GM12878 (cell line): ENCODE data around the gene COTL1. TPM values are rescaled to one million over a fixed set of nuclear protein-coding genes. Genes with fewer than 3 reads are reported as not detected.

ENCODE experiments used
- ATAC-seq: fragments of 200-7000 bp; cut with Tn5 transposase; 3 replicates; pipeline ENCODE4 v1.9.1; 2020; ENCODE audit warnings: mild to moderate bottlenecking, moderate library complexity
- BruUV-seq: library from RNA; stranded (reverse); fragments of 400-500 nt; replicated peaks from 2 replicates; lab custom pipeline; 2021; lab: Mats Ljungman, UMichigan
- CTCF ChIA-PET: fragments of 300-600 bp; sonication (Branson Sonifier 250); formaldehyde crosslinking; extraction: SDS; loops from one replicate; lab custom pipeline; 2021; ENCODE audit warnings: inconsistent platforms; lab: Yijun Ruan, JAX
- POLR2A ChIA-PET: fragments of 350-600 bp; formaldehyde crosslinking; extraction: SDS; loops from one replicate; lab custom pipeline; 2021; ENCODE audit warnings: inconsistent platforms; lab: Charles Lee
- RAD21 ChIA-PET: fragments of 300-600 bp; sonication (Branson Sonifier 250); formaldehyde crosslinking; loops from one replicate; lab custom pipeline; 2023; ENCODE audit warnings: antibody characterized with exemption; ENCODE audit not compliant: unreplicated experiment; lab: Charles Lee
- SMC1A ChIA-PET: fragments of 300-600 bp; sonication (Branson Sonifier 250); formaldehyde crosslinking; loops from one replicate; lab custom pipeline; 2023; ENCODE audit not compliant: unreplicated experiment, uncharacterized antibody; lab: Charles Lee
- DNase-seq: peaks from one replicate; pipeline ENCODE4 v3.0.0-alpha.2; 2011; ENCODE audit warnings: low read depth, low spot score
- FAIRE-seq: peaks from 3 replicates; lab custom pipeline; 2011; peaks lifted over from hg19 to GRCh38; lab: Jason Lieb, UNC
- H2AFZ ChIP-seq: 2 replicates; pipeline ENCODE4 v1.6.0; 2011; ENCODE audit warnings: low read depth, low read length, control low read depth; ENCODE audit not compliant: control insufficient read depth
- H3K27ac ChIP-seq: 2 replicates; pipeline ENCODE4 v1.5.1; 2011; ENCODE audit warnings: control low read depth; ENCODE audit not compliant: control insufficient read depth, insufficient read depth
- H3K27me3 ChIP-seq, 2 experiments: replicated peaks in 1 of 2; 2 replicates each; pipeline versions ENCODE4 v1.6.0 to v1.6.1; 2011; ENCODE audit warnings: low read length in 1 of 2; ENCODE audit not compliant: control insufficient read depth in 2 of 2, insufficient read depth in 2 of 2
- H3K36me3 ChIP-seq, 2 experiments: 2 replicates each; pipeline ENCODE4 v1.5.1; 2011; ENCODE audit warnings: low read length in 1 of 2; ENCODE audit not compliant: control insufficient read depth in 2 of 2, insufficient read depth in 2 of 2
- H3K4me1 ChIP-seq: 2 replicates; pipeline ENCODE4 v1.6.1; 2011; ENCODE audit warnings: mild to moderate bottlenecking, low read length, moderate library complexity, mixed read lengths; ENCODE audit not compliant: control insufficient read depth, insufficient read depth
- H3K4me2 ChIP-seq: 2 replicates; pipeline ENCODE4 v1.6.0; 2011; ENCODE audit warnings: control low read depth; ENCODE audit not compliant: control insufficient read depth, insufficient read depth
- H3K4me3 ChIP-seq: fragments of 200-600 bp; sonication (generic); 2 replicates; pipeline ENCODE4 v1.5.1; 2016
- H3K79me2 ChIP-seq: 2 replicates; pipeline ENCODE4 v1.6.0; 2011; ENCODE audit warnings: low read length; ENCODE audit not compliant: control insufficient read depth, insufficient read depth
- H3K9ac ChIP-seq: 2 replicates; pipeline ENCODE4 v1.8.0; 2011; ENCODE audit warnings: low read length, control low read depth, mixed read lengths; ENCODE audit not compliant: control insufficient read depth, insufficient read depth
- H3K9me3 ChIP-seq: replicated peaks from 3 replicates; pipeline ENCODE4 v1.5.1; 2011; ENCODE audit warnings: mild to moderate bottlenecking, low read length; ENCODE audit not compliant: control insufficient read depth, insufficient read depth
- H4K20me1 ChIP-seq: 2 replicates; pipeline ENCODE4 v1.6.0; 2011; ENCODE audit not compliant: control insufficient read depth, insufficient read depth
- EZH2 ChIP-seq: IDR thresholded peaks from 2 replicates; pipeline ENCODE4 v1.6.1; 2012; ENCODE audit warnings: low read depth, mild to moderate bottlenecking, control low read depth, inconsistent platforms, low read length, borderline replicate concordance; ENCODE audit not compliant: control insufficient read depth
- IKZF2 ChIP-seq, 2 experiments: fragments of 450-650 bp; IDR thresholded peaks; 2 replicates each; pipeline ENCODE4 v1.6.1; 2017; ENCODE audit warnings: mild to moderate bottlenecking in 2 of 2, moderate library complexity in 2 of 2
- MEF2B ChIP-seq: fragments of 450-650 bp; IDR thresholded peaks from 2 replicates; pipeline ENCODE4 v1.6.1; 2018; ENCODE audit warnings: mild to moderate bottlenecking, moderate library complexity; ENCODE audit not compliant: partially characterized antibody, poor library complexity, severe bottlenecking
- NR2C1 ChIP-seq: fragments of 450-650 bp; IDR thresholded peaks from 2 replicates; pipeline ENCODE4 v1.6.1; 2017; ENCODE audit warnings: antibody characterized with exemption, mild to moderate bottlenecking, moderate library complexity
- NR2F1 ChIP-seq: fragments of 450-650 bp; conservative IDR thresholded peaks from 2 replicates; pipeline ENCODE4 v1.6.1; 2017; ENCODE audit warnings: mild to moderate bottlenecking
- POLR2A ChIP-seq: IDR thresholded peaks from 2 replicates; pipeline ENCODE4 v1.6.1; 2011; ENCODE audit warnings: low read depth, mild to moderate bottlenecking, low read length
- RUNX3 ChIP-seq: IDR thresholded peaks from 2 replicates; pipeline ENCODE4 v1.6.1; 2012; ENCODE audit warnings: low read length, inconsistent platforms
- STAT1 ChIP-seq: fragments of 450-650 bp; conservative IDR thresholded peaks from 2 replicates; pipeline ENCODE4 v1.6.1; 2014; ENCODE audit warnings: antibody characterized with exemption, mild to moderate bottlenecking
- ZNF24 ChIP-seq: fragments of 450-650 bp; IDR thresholded peaks from 2 replicates; pipeline ENCODE4 v1.6.1; 2017; ENCODE audit warnings: antibody characterized with exemption, mild to moderate bottlenecking
- WGBS: methylation state at CpG from one replicate; pipeline ENCODE4 v1.1.6; 2016; ENCODE audit warnings: low lambda C conversion rate; ENCODE audit not compliant: insufficient replicate concordance, insufficient coverage; ENCODE audit errors: missing lambda C conversion rate; 5-methylcytosine and 5-hydroxymethylcytosine counted together
- in situ Hi-C: fragments of 300-500 bp; cut with MboI; formaldehyde crosslinking; loops from 9 replicates; pipeline ENCODE4 v1.14.3; 2018; ENCODE audit warnings: mixed read lengths
- intact Hi-C: fragments of 100-400 bp; cut with micrococcal nuclease; formaldehyde crosslinking; loops from one replicate; pipeline ENCODE4 v1.14.2; 2022; ENCODE audit not compliant: unreplicated experiment
- polyA plus RNA-seq, 11 experiments: library from polyadenylated mRNA; depleted of rRNA in 4 of 11; unstranded in 6 of 11; stranded (reverse) in 5 of 11; fragments of >200 nt; fragmentation: Nextera tagmentation in 4 of 11; fragmentation: Illumina TruSeq in 1 of 11; extraction: Ambion mirVana in 4 of 11; extraction: Trizol in 1 of 11; gene quantifications; 1 replicate in 1 of 11; 2 replicates in 10 of 11; pipeline versions ENCODE4 v1.2.1 to v1.2.3, GENCODE V29; 2011 to 2016; ENCODE audit warnings: inconsistent platforms in 2 of 11, missing spikeins in 2 of 11, low read depth in 1 of 11
- total RNA-seq, 4 experiments: library from RNA; depleted of rRNA in 3 of 4; stranded (reverse); fragments of >200 nt in 3 of 4; fragmentation: Illumina TruSeq in 1 of 4; extraction: Trizol in 1 of 4; gene quantifications; 2 replicates each; pipeline versions ENCODE4 v1.2.1 to v1.2.3, GENCODE V29; 2013 to 2021
- TF ChIP-seq, protein P1 (sequence below): fragments of 450-650 bp; IDR thresholded peaks from 2 replicates; pipeline ENCODE4 v1.6.1; 2017; ENCODE audit warnings: mild to moderate bottlenecking
- TF ChIP-seq, protein P2 (sequence below): IDR thresholded peaks from 2 replicates; pipeline ENCODE4 v1.6.1; 2011; ENCODE audit warnings: low read depth, mild to moderate bottlenecking, low read length, moderate library complexity, borderline replicate concordance; ENCODE audit errors: extremely low read depth
- TF ChIP-seq, protein P3 (sequence below): fragments of 450-650 bp; IDR thresholded peaks from 2 replicates; pipeline ENCODE4 v1.6.1; 2018; ENCODE audit warnings: mild to moderate bottlenecking, low read depth, moderate library complexity; ENCODE audit not compliant: partially characterized antibody
- TF ChIP-seq, protein P4 (sequence below): fragments of 450-650 bp; conservative IDR thresholded peaks from 2 replicates; pipeline ENCODE4 v1.6.1; 2017; ENCODE audit warnings: mild to moderate bottlenecking, moderate library complexity
- TF ChIP-seq, protein P5 (sequence below): fragments of 450-650 bp; IDR thresholded peaks from 2 replicates; pipeline ENCODE4 v1.6.1; 2016; ENCODE audit warnings: mild to moderate bottlenecking

Gene COTL1
- total and polyA plus RNA-seq, 10 of the 15 experiments (the other 5 are each of a cell fraction or from before 2014, with no cell fraction given) = 140 to 894 (median 330) TPM

DNA sequence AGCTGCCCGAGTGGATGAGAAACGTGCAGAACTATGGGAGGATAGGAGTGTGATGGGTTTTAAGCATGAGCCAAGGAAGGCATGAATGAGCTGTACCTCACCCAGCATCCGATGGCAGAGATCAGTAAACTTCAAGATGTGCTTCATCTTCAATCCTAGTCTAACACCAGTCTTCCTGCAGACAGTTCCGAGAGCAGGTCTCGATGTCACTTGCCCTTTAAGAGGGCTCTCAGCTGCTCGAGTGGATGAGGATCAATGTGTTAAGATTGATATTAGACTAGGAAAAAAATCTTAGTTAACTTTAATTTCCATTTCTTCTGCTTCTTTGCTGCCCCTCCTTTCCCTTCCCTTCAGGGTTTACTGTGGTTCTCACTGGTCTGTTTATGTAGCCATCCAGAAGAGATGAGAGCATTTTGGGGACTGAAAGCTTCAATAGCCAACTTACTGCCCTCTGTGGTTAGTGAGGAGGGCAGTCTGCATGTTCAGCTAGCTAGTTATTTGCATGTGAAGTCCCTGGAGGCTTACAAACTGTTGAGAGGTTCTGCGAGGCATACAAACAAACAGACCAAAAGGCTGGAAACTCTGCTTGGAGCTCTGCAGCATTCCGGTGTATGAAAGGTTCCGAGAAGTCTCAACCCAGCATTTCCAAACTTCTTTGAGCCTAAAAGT is 45.7 kb upstream of the COTL1 start:
- SMC1A ChIA-PET = interaction anchor here (0.6 to 3.5 kb wide), 23 partner anchors 8 to 155 kb away, joined by 3 to 32 read pairs (median 4); no protein-coding TSS in a partner anchor
- Histone ChIP-seq H4K20me1 (no peaks in the 10 kb centered on the region), H3K36me3 (peaks cover 18 to 35% of the 10 kb centered on the region in 2 experiments), H3K4me1 (peaks cover 22% of the 10 kb centered on the region), H3K9me3 (no peaks in the 10 kb centered on the region), H3K4me3 (no peak overlapping the region), H3K79me2 (no peaks in the 10 kb centered on the region; the same call in 1 of the 2 replicates), H3K27ac (0 out of 2 replicates have a peak overlapping the region, but pooled peaks have one; percentile 38), H3K27me3 (no peaks in the 10 kb centered on the region), H3K9ac (no peak overlapping the region), H3K4me2 (peak overlapping the region; percentile 64), H2AFZ (no peak overlapping the region)
- 21% methylated on average over 9 of the region's 9 CpGs for WGBS
- RAD21 ChIA-PET = interaction anchor here (0.8 to 2.6 kb wide), 14 partner anchors 9 to 386 kb away, joined by 3 to 18 read pairs (median 4); no protein-coding TSS in a partner anchor
- CTCF ChIA-PET = interaction anchor here (0.9 to 5.2 kb wide), 21 partner anchors 9 to 387 kb away, joined by 3 to 50 read pairs (median 7); no protein-coding TSS in a partner anchor
- BruUV-seq = no TSS peak
- POLR2A ChIA-PET = interaction anchor here (0.6 to 2.3 kb wide), 9 partner anchors 15 to 63 kb away, joined by 3 to 10 read pairs (median 3); partner anchors contain the start of gene KLHL36
- in situ Hi-C loops = no loop called here
- DNase-seq = peak; percentile 76
- ATAC-seq = peak; percentile 96
- FAIRE-seq = peak; percentile 91
- intact Hi-C loops = loop anchor here (2.0 kb wide), 1 partner anchor 41 kb away; no protein-coding TSS in a partner anchor
- TF ChIP-seq ZNF24 (no peak), EZH2 (no peak), NR2F1 (peak; percentile 61), IKZF2 (IDR thresholded peaks at IDR 0.05) (peak in 1 of 2 experiments; percentile 31; a peak in 2 of 4 replicates), POLR2A (0 out of 2 replicates have a peak, but pooled peaks have one; percentile 18), STAT1 (no peak), RUNX3 (peak; percentile 75), NR2C1 (no peak), MEF2B (peak; percentile 91)
- TF ChIP-seq, protein P1, sequence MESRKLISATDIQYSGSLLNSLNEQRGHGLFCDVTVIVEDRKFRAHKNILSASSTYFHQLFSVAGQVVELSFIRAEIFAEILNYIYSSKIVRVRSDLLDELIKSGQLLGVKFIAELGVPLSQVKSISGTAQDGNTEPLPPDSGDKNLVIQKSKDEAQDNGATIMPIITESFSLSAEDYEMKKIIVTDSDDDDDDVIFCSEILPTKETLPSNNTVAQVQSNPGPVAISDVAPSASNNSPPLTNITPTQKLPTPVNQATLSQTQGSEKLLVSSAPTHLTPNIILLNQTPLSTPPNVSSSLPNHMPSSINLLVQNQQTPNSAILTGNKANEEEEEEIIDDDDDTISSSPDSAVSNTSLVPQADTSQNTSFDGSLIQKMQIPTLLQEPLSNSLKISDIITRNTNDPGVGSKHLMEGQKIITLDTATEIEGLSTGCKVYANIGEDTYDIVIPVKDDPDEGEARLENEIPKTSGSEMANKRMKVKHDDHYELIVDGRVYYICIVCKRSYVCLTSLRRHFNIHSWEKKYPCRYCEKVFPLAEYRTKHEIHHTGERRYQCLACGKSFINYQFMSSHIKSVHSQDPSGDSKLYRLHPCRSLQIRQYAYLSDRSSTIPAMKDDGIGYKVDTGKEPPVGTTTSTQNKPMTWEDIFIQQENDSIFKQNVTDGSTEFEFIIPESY = no peak
- TF ChIP-seq, protein P2, sequence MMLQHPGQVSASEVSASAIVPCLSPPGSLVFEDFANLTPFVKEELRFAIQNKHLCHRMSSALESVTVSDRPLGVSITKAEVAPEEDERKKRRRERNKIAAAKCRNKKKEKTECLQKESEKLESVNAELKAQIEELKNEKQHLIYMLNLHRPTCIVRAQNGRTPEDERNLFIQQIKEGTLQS = no peak
- TF ChIP-seq, protein P3, sequence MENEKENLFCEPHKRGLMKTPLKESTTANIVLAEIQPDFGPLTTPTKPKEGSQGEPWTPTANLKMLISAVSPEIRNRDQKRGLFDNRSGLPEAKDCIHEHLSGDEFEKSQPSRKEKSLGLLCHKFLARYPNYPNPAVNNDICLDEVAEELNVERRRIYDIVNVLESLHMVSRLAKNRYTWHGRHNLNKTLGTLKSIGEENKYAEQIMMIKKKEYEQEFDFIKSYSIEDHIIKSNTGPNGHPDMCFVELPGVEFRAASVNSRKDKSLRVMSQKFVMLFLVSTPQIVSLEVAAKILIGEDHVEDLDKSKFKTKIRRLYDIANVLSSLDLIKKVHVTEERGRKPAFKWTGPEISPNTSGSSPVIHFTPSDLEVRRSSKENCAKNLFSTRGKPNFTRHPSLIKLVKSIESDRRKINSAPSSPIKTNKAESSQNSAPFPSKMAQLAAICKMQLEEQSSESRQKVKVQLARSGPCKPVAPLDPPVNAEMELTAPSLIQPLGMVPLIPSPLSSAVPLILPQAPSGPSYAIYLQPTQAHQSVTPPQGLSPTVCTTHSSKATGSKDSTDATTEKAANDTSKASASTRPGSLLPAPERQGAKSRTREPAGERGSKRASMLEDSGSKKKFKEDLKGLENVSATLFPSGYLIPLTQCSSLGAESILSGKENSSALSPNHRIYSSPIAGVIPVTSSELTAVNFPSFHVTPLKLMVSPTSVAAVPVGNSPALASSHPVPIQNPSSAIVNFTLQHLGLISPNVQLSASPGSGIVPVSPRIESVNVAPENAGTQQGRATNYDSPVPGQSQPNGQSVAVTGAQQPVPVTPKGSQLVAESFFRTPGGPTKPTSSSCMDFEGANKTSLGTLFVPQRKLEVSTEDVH = peak; percentile 22
- TF ChIP-seq, protein P4, sequence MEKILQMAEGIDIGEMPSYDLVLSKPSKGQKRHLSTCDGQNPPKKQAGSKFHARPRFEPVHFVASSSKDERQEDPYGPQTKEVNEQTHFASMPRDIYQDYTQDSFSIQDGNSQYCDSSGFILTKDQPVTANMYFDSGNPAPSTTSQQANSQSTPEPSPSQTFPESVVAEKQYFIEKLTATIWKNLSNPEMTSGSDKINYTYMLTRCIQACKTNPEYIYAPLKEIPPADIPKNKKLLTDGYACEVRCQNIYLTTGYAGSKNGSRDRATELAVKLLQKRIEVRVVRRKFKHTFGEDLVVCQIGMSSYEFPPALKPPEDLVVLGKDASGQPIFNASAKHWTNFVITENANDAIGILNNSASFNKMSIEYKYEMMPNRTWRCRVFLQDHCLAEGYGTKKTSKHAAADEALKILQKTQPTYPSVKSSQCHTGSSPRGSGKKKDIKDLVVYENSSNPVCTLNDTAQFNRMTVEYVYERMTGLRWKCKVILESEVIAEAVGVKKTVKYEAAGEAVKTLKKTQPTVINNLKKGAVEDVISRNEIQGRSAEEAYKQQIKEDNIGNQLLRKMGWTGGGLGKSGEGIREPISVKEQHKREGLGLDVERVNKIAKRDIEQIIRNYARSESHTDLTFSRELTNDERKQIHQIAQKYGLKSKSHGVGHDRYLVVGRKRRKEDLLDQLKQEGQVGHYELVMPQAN = no peak
- TF ChIP-seq, protein P5, sequence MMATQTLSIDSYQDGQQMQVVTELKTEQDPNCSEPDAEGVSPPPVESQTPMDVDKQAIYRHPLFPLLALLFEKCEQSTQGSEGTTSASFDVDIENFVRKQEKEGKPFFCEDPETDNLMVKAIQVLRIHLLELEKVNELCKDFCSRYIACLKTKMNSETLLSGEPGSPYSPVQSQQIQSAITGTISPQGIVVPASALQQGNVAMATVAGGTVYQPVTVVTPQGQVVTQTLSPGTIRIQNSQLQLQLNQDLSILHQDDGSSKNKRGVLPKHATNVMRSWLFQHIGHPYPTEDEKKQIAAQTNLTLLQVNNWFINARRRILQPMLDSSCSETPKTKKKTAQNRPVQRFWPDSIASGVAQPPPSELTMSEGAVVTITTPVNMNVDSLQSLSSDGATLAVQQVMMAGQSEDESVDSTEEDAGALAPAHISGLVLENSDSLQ = peak; percentile 59; the same call in 1 of the 2 replicates
